Fibroblast of skin of right quadriceps (primary cell): ENCODE measurements around the gene TTC27.
A peak's percentile ranks its signal among the peaks of the same experiment; 100 is the strongest.
"Not testable (repeated sequence)": the region's sequence is repeated elsewhere in the genome, so short reads cannot be mapped to it uniquely, and the experiment has no call there.

ENCODE experiments used
- DNase-seq: peaks from one replicate; pipeline ENCODE4 v3.0.0-alpha.2; 2013

TTC27 gene

DNA sequence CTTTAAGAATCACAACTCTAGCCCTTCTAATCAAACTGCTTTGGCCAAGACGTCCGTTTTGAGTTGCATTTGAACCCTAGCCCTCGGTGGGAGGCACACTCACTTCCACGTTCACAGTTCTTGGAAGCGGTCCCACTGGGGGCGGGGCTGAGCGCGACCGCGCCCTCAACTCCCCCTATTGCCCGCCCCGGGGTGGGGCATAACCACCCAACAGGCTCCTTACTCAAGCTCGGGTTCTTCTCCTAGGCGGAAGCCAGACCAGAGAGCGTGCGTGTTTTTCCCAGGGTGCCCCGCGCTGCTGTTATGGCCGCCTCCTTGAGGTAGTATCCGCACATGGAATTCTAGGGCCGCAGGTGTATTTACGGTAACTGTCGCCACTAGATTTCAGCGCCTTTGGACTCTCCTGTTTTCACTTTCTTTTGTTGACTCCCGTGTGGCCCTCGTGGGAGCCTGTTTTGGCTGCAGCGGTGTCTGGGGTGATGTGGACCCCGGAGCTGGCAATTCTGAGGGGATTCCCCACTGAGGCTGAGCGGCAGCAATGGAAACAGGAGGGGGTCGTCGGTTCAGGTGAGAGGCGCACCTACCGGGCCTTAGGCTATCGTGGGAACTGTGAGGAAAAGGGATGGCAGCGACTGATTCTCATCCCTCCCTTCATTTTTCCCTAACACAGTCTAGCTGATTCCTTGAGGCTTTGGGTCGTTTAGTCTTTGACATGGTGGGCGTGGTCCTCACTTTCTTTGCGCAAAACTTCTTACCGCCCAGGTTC is at the start of gene TTC27:
TTC27 (plus strand) TSS at position 237 of the 766 bp plus-strand sequence; CDS start at position 480, 243 bp downstream.
- DNase-seq: peak; percentile 95

- DNase-seq: no peak
These were observed 36.0 kb upstream of the TTC27 start for GRCh38 chr2:32591669-32592463.

- DNase-seq: no peak
These were observed 33.3 kb upstream of the TTC27 start for GRCh38 chr2:32594573-32594972.

DNA sequence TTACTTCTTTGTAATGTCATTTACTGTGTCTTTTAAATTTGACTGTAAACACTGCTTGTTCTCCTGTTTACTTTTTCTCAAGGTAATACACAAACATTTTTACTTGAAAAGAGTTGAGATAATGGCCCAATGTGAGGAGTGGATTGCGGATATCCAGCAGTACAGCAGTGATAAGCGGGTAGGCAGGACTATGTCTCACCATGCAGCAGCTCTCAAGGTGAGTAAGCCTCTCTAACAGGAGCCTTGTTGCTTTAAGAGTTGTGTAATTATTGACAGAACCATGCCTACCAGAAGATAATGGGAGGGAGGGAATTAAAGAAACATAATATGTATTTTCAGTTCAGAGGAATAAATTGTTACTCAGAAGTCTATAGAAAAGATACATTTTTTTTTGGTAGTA is 16.5 kb upstream of the TTC27 start:
- no peak for DNase-seq

GRCh38 chr2:32611771-32612170 is 16.1 kb upstream of the TTC27 start:
- DNase-seq: no peak

DNA sequence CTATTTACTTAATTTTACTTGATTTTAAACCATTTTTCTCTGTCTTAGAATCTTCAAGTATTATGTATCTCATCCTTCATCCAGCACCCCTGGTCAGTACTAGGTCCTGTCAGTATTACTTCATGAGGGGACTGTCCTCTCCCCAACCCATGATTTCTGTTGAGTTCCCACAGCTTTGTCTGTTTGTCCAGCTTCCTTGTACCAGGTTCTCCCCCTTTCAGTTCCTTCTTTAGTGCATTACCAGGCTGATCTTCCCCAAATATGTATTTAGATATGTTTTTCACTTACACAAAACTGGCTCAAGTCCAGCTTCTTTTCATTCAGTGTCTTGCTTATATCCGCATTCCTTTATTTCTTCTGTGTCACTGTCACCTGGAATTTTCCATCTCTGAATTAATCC is 13.8 kb upstream of the TTC27 start:
- no peak for DNase-seq

- no peak for DNase-seq
These were observed 10.2 kb upstream of the TTC27 start for GRCh38 chr2:32617599-32618189.

DNA sequence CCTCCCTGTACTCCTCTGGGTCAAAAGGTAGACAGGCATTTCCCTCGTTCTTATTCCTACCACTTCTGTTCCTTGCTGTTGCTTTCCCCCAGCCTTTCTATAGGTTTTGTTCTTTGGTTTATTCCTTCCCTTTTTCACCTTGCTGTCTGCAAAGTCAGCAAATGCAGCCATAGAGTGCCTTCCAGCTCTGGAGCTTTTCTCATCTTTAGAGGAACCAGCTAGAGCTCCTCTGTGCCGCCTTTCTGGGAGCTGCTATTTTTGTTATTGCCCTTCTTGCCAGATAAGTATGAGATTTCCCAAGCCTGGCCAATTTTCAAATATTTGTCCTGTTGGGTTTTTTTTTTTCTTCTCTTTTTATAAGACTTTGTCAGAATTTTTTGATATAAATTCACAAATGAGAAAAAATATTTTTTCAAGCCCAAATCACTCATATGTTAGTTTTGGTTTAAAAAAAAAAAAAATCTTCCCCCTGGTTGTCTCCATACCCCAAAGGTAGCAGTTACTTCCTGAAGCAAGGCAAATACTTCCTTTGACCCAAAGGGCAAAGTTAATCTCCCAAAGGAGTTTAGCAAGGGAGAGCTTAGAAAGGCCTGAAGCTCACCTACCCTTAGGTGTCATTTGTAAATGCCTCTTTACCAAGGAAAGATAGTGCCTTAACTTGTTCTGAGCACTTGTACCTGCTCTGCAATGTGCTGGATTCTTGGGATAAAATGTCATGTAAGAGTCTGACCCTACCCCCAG is 5.1 kb upstream of the TTC27 start:
- no peak for DNase-seq

GRCh38 chr2:32623311-32623706 is 4.5 kb upstream of the TTC27 start:
- DNase-seq: no peak

GRCh38 chr2:32624812-32625211 is 3.0 kb upstream of the TTC27 start:
- no peak for DNase-seq

GRCh38 chr2:32626639-32627221 is 1.1 kb upstream of the TTC27 start:
- no peak for DNase-seq

DNA sequence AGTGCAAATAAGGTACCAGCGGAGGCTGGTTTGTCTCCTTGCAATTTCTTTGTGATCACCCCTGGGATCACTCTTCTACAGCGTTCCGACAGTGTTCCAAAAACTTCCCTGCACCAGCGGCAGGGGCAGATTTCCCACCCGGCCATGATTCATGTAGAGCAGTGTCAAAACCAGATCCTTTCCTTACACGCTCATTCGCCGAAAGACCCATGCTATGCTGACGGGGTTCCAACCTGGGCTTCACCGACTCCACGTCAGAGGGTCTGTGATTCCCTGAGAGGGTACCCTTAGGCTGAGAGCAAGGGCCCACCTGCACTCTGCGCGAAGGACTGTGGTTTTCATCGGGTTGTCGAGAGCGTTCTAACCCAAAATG is 423 bp upstream of the TTC27 start:
- peak; percentile 53 for DNase-seq

GRCh38 chr2:32632089-32632488 is 4.2 kb downstream of the TTC27 start:
- peak; percentile 65 for DNase-seq

DNA sequence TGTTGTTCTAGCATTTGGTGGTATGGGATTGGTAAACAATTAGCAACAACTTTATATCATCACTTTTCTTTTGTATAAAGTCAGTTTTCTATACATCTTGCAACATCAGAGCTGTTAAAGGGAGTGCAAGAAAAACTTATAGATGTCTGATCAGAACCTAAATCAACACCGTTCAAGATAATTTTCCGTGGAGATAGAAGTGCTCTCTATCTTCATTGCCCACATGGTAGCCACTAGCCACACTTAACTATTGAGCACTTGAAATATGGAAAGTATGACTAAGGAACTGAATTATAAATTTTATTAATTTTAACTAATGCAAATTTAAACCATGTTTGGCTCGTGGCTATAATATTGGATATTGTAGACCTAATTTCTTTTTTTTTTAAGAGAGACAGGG is 5.2 kb downstream of the TTC27 start:
- no peak for DNase-seq

GRCh38 chr2:32638548-32638947 is 10.7 kb downstream of the TTC27 start:
- DNase-seq: not testable (repeated sequence)

- no peak for DNase-seq
These were observed 13.3 kb downstream of the TTC27 start for GRCh38 chr2:32641180-32641579.

- peak; percentile 91 for DNase-seq
These were observed 19.4 kb downstream of the TTC27 start for GRCh38 chr2:32647180-32647651.

GRCh38 chr2:32652555-32653209 is 24.8 kb downstream of the TTC27 start:
- DNase-seq: peak; percentile 25

GRCh38 chr2:32656069-32656468 is 28.2 kb downstream of the TTC27 start:
- no peak for DNase-seq

DNA sequence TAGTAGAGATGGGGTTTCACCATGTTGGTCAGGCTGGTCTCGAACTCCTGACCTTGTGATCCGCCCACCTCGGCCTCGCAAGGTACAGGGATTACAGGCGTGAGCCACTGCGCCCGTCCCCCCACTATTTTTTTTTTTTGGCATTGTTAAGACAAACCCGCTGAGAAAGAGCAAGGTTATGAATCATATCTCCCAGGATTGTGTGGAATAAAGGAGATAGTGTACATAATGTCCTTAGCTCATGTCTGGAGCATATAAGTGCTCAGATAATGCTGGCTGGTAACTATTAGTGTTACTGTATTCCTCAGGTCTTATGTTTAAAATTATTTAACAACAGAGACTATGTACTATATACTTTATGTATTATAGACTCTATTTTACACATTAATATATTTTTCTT is 36.0 kb downstream of the TTC27 start:
- DNase-seq: no peak

DNA sequence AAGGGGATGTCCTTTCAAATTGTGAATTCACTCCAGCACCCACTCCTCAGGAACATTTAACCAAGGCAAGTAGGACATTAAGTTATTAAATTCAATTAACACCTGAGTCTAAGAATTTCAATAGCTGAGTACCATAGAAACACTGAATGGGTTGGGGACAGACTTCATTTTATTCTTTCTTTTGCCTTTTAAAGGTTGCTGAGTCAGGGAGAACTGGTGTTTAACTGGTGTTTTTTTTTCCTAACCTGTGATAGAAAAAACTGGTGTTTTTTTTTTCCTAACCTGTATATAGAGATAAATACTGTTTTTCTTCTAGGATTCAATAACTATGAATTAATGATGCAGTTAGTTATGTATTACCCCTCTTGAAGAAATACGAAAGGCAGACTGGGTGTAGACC is 38.9 kb downstream of the TTC27 start:
- DNase-seq: no peak

DNA sequence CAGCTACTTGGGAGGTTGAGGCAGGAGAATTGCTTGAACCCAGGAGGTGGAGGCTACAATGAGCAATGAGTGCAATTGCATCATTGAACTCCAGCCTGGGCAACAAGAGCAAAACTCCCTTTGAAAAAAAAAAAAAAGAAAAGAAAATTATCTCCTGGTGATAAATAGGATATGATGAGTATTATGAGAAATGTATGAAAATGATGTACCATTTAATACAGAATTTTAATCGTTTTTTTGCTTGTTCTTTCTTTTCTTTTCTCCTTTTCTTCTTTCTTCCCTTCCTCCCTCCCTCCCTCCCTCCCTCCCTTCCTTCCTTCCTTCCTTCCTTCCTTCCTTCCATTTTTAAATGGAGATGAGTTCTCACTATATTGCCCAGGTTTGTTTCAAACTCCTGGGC is 40.4 kb downstream of the TTC27 start:
- no peak for DNase-seq
